Fibroblast of mammary gland (primary cell): ENCODE measurements around the gene PGRMC1.
A peak's percentile ranks its signal among the peaks of the same experiment; 100 is the strongest.

Experiments used
- DNase-seq: peaks from one replicate; pipeline ENCODE4 v3.0.0-alpha.2; 2010; ENCODE audit warnings: low read depth
- H3K4me3 ChIP-seq: 2 replicates; pipeline ENCODE4 v1.5.1; 2011; ENCODE audit warnings: low read depth, mild to moderate bottlenecking, low read length, moderate library complexity; ENCODE audit not compliant: control insufficient read depth
- TF ChIP-seq, protein P1 (sequence below): conservative IDR thresholded peaks from 2 replicates; pipeline ENCODE4 v1.5.1; 2011; ENCODE audit warnings: low read depth, low read length, inconsistent platforms; ENCODE audit not compliant: control insufficient read depth, insufficient read depth

The PGRMC1 gene

DNA sequence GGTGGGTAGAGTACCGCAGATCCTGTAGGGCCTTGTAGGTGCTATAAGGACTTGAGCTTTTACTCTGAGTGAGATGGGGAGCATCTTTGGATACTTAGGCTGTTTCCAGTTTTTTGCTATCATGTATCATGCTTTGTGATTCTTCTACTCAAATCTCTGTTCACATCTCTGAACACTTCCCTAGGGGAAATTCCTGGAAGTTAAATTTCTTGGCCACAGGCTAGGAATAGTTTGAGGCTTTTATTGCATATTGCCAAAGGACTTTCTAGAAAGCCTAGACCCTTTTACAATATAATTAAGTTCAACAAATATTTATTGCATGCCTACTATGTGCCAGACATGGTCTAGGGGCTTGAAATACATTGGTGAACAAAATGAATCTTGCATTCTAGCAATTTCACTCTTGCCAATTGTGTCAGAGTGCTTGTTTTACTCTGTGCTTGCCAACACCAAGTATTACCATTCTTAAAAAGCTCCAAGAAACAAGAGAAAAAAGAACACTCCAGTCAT, 4.1 kb upstream of the PGRMC1 start:
- no peak for DNase-seq
- TF ChIP-seq, protein P1, sequence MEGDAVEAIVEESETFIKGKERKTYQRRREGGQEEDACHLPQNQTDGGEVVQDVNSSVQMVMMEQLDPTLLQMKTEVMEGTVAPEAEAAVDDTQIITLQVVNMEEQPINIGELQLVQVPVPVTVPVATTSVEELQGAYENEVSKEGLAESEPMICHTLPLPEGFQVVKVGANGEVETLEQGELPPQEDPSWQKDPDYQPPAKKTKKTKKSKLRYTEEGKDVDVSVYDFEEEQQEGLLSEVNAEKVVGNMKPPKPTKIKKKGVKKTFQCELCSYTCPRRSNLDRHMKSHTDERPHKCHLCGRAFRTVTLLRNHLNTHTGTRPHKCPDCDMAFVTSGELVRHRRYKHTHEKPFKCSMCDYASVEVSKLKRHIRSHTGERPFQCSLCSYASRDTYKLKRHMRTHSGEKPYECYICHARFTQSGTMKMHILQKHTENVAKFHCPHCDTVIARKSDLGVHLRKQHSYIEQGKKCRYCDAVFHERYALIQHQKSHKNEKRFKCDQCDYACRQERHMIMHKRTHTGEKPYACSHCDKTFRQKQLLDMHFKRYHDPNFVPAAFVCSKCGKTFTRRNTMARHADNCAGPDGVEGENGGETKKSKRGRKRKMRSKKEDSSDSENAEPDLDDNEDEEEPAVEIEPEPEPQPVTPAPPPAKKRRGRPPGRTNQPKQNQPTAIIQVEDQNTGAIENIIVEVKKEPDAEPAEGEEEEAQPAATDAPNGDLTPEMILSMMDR, result no peak
- H3K4me3 ChIP-seq, result no peak overlapping the region

GRCh38 chrX:119235051-119235511, 1.0 kb upstream of the PGRMC1 start:
- peak; percentile 50 for DNase-seq
- peak overlapping the region; percentile 31 for H3K4me3 ChIP-seq
- TF ChIP-seq, protein P1, result no peak

DNA sequence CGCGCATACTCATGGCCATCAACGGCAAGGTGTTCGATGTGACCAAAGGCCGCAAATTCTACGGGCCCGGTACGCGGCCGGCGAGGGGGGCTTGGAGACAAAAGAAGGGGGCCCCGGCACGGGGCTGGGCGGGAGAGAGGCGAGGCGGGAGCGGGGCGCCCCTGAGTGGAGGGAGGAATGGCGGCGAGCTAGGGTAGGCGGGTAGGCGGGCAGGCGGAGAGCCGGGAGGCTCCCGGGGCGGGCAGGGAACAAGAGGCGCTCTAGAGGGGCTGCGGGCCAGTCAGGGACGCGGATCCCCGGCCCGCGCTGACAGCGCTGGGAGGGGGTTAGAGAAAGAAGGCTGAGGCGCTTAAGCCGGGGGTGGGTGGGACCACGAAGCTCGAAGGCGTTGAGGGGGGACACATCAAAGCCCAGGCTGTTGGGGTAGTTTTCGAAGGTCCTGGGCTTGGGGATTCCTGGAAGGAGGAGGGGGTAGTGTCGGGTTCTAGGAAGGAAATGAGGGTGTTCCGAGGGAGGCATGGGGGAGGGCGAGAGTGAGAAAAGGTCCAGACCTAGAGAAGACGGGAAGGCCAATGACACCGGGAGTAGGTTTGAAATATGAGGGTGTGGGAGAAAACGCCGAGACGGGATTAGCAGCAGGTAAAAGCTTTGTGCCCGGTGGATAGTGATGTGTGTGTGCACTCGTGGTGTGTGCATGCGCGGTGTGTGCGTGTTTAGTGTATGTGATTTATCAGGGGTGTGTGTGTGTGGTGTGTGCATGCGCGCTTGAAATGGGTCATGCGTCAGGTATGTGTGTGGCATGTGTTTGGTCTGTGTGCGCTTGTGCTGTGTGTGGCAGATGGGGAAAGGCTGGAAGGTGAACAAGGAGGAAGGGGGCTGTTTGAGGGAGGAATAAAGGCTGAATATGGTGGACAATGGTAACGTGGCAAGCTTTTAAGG, 807 bp downstream of the PGRMC1 start:
- peak overlapping the region; percentile 75 for H3K4me3 ChIP-seq
- TF ChIP-seq, protein P1, result no peak
- DNase-seq, result peak; percentile 68

DNA sequence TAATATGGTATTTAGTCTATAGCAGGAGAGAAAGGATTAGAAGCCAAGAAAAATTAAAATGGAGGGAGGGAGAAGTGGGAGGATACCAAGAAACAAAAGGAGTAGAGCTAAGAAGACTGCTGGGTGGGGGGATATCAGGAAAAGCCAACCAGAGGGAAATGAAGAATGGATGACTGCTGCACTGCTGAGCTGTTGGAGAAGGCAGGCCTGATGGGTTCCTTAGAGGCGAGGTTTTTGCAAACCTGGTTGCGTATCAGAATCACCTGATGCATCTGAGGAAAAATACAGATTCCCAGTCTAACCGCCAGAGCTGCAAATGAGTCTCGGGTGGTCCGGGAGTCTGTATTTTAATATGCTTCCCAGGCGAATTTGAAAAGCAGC, 1.5 kb downstream of the PGRMC1 start:
- H3K4me3 ChIP-seq, result peak overlapping the region; percentile 75
- DNase-seq, result no peak
- TF ChIP-seq, protein P1, result no peak

DNA sequence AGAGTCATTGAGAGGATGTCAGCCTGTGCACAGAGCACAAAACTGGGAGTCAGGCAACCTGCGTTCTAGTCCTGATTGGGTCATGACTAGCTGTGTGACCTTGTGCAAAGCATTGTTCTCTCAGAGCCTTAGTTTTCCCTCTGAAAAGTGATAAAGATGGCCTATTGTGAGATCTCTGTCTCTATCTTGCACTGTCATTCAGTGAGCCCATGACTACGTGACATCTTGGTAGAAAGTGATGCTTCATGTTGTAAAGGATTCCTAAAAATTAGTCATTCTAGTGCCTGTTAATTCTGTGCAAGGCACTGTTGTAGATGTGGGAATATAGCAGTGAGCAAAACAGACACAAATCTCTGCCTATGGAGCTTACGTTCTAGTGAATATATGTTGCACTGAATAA, 2.5 kb downstream of the PGRMC1 start:
- TF ChIP-seq, protein P1, result no peak

GRCh38 chrX:119240356-119240755, 4.3 kb downstream of the PGRMC1 start:
- no peak overlapping the region for H3K4me3 ChIP-seq
- TF ChIP-seq, protein P1, result no peak
- DNase-seq, result peak; percentile 91

More for the DNA sequence above, 2.5 kb downstream of the PGRMC1 start:
- DNase-seq, result peak; percentile 40
- peak overlapping the region; percentile 75 for H3K4me3 ChIP-seq
